ENCODE results near the gene HECW1.

DNA sequence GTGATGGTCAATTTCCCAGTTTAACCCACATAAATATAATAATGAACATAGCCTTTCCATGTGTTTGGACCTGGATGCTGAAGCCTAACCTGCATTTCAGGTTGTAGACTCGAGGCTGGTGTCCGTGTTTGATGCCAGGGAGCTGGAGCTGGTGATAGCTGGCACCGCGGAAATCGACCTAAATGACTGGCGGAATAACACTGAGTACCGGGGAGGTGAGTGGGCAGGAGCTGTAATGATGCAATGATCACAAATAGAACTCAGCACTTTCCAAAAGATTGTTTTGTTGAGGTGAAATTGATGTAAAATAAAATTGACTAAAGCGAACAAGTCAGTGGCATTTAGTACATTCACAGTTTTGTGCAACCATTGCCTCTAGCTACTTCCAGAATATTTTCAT, 439.7 kb downstream of the HECW1 start:
- TF ChIP-seq, protein P1, sequence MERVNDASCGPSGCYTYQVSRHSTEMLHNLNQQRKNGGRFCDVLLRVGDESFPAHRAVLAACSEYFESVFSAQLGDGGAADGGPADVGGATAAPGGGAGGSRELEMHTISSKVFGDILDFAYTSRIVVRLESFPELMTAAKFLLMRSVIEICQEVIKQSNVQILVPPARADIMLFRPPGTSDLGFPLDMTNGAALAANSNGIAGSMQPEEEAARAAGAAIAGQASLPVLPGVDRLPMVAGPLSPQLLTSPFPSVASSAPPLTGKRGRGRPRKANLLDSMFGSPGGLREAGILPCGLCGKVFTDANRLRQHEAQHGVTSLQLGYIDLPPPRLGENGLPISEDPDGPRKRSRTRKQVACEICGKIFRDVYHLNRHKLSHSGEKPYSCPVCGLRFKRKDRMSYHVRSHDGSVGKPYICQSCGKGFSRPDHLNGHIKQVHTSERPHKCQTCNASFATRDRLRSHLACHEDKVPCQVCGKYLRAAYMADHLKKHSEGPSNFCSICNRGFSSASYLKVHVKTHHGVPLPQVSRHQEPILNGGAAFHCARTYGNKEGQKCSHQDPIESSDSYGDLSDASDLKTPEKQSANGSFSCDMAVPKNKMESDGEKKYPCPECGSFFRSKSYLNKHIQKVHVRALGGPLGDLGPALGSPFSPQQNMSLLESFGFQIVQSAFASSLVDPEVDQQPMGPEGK (CRISPR knock-in tag; IDR thresholded peaks at IDR 0.05; ENCODE audit: borderline replicate concordance): no peak
- no peak for TF ChIP-seq TCF4 (CRISPR knock-in tag; IDR thresholded peaks at IDR 0.05; ENCODE audit: borderline replicate concordance)
- no peak for TF ChIP-seq BACH2 (CRISPR knock-in tag; IDR thresholded peaks at IDR 0.05; ENCODE audit: borderline replicate concordance)
- TF ChIP-seq ZC3H10 (CRISPR knock-in tag; IDR thresholded peaks at IDR 0.05): no peak
- TF ChIP-seq, protein P2, sequence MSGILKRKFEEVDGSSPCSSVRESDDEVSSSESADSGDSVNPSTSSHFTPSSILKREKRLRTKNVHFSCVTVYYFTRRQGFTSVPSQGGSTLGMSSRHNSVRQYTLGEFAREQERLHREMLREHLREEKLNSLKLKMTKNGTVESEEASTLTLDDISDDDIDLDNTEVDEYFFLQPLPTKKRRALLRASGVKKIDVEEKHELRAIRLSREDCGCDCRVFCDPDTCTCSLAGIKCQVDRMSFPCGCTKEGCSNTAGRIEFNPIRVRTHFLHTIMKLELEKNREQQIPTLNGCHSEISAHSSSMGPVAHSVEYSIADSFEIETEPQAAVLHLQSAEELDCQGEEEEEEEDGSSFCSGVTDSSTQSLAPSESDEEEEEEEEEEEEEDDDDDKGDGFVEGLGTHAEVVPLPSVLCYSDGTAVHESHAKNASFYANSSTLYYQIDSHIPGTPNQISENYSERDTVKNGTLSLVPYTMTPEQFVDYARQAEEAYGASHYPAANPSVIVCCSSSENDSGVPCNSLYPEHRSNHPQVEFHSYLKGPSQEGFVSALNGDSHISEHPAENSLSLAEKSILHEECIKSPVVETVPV (CRISPR knock-in tag; IDR thresholded peaks at IDR 0.05): no peak
- TF ChIP-seq OSR1 (CRISPR knock-in tag; IDR thresholded peaks at IDR 0.05): no peak
- TF ChIP-seq, protein P3, sequence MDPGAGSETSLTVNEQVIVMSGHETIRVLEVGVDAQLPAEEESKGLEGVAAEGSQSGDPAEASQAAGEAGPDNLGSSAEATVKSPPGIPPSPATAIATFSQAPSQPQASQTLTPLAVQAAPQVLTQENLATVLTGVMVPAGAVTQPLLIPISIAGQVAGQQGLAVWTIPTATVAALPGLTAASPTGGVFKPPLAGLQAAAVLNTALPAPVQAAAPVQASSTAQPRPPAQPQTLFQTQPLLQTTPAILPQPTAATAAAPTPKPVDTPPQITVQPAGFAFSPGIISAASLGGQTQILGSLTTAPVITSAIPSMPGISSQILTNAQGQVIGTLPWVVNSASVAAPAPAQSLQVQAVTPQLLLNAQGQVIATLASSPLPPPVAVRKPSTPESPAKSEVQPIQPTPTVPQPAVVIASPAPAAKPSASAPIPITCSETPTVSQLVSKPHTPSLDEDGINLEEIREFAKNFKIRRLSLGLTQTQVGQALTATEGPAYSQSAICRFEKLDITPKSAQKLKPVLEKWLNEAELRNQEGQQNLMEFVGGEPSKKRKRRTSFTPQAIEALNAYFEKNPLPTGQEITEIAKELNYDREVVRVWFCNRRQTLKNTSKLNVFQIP (CRISPR knock-in tag; IDR thresholded peaks at IDR 0.05; ENCODE audit: borderline replicate concordance, low read depth): no peak
- no peak for TF ChIP-seq RARB (CRISPR knock-in tag; IDR thresholded peaks at IDR 0.05)
- TF ChIP-seq, protein P4, sequence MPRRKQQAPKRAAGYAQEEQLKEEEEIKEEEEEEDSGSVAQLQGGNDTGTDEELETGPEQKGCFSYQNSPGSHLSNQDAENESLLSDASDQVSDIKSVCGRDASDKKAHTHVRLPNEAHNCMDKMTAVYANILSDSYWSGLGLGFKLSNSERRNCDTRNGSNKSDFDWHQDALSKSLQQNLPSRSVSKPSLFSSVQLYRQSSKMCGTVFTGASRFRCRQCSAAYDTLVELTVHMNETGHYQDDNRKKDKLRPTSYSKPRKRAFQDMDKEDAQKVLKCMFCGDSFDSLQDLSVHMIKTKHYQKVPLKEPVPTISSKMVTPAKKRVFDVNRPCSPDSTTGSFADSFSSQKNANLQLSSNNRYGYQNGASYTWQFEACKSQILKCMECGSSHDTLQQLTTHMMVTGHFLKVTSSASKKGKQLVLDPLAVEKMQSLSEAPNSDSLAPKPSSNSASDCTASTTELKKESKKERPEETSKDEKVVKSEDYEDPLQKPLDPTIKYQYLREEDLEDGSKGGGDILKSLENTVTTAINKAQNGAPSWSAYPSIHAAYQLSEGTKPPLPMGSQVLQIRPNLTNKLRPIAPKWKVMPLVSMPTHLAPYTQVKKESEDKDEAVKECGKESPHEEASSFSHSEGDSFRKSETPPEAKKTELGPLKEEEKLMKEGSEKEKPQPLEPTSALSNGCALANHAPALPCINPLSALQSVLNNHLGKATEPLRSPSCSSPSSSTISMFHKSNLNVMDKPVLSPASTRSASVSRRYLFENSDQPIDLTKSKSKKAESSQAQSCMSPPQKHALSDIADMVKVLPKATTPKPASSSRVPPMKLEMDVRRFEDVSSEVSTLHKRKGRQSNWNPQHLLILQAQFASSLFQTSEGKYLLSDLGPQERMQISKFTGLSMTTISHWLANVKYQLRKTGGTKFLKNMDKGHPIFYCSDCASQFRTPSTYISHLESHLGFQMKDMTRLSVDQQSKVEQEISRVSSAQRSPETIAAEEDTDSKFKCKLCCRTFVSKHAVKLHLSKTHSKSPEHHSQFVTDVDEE (CRISPR knock-in tag; IDR thresholded peaks at IDR 0.05): no peak
- no peak for TF ChIP-seq ZFP3 (CRISPR knock-in tag; IDR thresholded peaks at IDR 0.05)
- TF ChIP-seq ESRRG (CRISPR knock-in tag; IDR thresholded peaks at IDR 0.05): no peak

Measured in SK-N-SH treated with all-trans-retinoic acid at 6 μM for 48 hours (cell line).